T-helper 2 cell treated with Interferon-gamma antibody and Interleukin-4, amounts not matched to agents 100 ng/mL and 5 ng/mL, for 36 hours (primary cell): ENCODE results near the gene TRAF3. TPM values are rescaled to one million over a fixed set of nuclear protein-coding genes. Genes with fewer than 3 reads are reported as not detected.

Experiments used
- intact Hi-C: fragments of 100-400 bp; cut with micrococcal nuclease; formaldehyde crosslinking; loops from one replicate; pipeline ENCODE4 v1.15.1; 2023
- total RNA-seq: library from RNA; stranded (reverse); gene quantifications from 2 replicates; pipeline ENCODE4 v1.2.3, GENCODE V29; 2022

TRAF3 gene
- total RNA-seq, 1 donor from 2014 or later: 42.4 TPM

DNA sequence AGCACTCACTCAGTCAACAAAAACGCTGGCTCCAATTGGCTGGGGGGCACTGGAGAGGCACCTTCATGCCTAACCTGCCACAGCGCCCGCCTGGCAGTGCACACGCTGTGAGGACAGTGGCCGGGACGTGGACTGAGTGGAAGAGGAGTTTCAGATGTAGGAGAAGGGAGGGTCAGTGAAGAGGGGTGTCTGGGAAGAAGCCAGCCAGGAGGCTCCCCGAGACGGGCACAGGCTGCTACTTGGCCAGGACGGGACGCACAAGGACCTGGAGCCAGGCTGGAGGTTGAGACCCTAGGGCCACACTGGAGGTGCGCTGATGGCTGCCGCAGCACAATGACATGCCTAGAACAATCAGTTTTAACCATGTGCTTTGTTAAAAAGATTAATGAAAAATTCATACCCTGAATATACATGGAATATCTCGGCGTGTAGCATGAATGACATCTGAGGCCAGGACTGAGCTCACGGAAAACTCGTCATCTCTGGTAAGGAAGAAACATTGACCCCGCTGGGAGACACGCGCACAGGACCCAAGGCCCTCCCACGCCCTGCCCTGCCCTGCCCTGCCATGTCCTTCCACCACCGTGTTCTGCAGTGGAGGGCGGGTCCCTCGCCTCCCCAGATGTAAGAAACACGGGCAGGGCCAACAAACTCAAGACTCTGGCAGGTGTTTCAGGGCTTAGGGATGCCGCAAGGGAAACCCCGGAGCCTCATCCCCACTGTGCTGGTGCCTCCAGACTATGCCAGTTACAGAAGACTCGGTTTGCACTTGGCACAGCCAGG lies 170.3 kb downstream of the TRAF3 start:
- intact Hi-C loops: no loop called here

DNA sequence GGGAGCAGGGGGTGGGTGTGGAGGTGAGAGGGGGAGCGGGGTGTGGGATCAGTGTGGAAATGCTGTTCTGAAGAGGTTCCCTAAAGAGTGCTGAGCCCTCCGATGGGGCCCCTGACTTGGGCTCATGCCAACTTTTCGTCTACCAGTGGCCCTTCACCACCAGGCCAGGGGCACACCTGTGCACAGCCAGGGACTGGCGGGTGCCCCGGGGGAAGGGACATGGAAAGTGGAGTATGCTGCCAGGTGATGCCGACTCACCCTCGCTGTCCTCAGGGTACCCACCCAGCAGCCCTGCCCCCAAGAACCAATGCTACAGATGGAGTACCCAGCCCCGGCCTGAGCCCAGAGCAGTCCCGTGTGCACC lies 171.4 kb downstream of the TRAF3 start:
- intact Hi-C loops: no loop called here

GRCh38 chr14:102949062-102949800 lies 172.0 kb downstream of the TRAF3 start:
- intact Hi-C loops: no loop called here

GRCh38 chr14:102949801-102950451 lies 172.7 kb downstream of the TRAF3 start:
- intact Hi-C loops: no loop called here

DNA sequence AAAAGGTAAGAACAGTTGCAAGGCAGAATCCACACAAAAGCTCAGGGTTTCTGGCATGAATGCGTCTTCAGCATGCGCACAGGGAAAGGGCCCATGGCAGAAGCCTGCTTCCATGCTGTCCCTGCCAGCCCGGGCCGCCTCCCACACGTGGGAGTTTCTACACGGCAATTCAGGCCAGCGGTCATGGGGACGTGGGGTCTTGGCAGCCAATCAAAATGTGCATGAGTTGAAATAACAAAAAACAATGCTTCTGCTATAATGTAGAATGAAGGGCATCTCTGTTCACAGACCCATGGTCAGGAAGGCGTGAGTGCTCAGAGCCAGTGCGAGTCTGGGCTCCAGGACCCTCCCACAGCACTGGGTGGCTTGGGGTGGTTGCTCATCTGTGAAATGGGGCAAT lies 173.8 kb downstream of the TRAF3 start:
- intact Hi-C loops: no loop called here

DNA sequence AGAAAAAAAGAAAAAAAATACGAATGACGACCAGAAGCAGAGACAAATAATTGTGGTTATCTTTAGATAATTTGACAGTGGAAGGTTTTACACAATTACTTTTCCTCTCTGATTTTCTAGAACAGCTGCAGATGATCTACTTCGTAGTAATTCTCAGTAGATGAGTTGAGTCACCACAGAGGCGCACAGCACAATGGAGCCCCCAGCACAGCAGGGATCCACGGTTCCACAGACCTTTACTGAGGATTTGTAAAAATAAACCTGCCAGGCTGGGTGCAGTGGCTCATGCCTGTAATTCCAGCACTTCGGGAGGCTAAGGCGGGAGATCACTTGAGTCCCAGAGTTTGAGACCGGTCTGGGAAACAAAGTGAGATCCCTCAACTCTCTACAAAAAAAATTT lies 174.6 kb downstream of the TRAF3 start:
- intact Hi-C loops: no loop called here

- intact Hi-C loops: no loop called here
These were observed 175.0 kb downstream of the TRAF3 start for GRCh38 chr14:102952276-102952675.

DNA sequence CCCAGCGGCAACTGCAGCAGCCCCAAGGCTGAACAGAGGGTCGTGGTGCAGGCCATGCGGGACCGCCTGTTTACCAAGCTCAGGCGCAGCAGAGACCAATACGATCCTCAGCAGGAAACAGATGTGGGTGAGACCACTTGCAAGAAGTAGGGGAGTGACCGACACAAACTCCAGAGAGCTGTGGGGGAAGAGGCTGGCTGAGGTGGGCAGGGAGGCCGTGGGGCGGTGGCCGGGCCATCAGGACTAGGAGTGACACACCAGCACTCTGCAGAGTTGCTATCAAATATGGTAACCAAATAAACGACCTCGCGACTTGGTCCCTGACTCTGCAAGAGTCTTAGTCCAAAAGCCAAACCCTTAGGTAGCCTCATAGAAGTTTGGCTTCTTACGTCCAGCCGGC lies 175.9 kb downstream of the TRAF3 start:
- intact Hi-C loops: no loop called here

GRCh38 chr14:102954081-102954789 lies 177.0 kb downstream of the TRAF3 start:
- intact Hi-C loops: no loop called here

- intact Hi-C loops: no loop called here
These were observed 178.6 kb downstream of the TRAF3 start for GRCh38 chr14:102955636-102956408.

- intact Hi-C loops: no loop called here
These were observed 180.0 kb downstream of the TRAF3 start for GRCh38 chr14:102957222-102957621.

DNA sequence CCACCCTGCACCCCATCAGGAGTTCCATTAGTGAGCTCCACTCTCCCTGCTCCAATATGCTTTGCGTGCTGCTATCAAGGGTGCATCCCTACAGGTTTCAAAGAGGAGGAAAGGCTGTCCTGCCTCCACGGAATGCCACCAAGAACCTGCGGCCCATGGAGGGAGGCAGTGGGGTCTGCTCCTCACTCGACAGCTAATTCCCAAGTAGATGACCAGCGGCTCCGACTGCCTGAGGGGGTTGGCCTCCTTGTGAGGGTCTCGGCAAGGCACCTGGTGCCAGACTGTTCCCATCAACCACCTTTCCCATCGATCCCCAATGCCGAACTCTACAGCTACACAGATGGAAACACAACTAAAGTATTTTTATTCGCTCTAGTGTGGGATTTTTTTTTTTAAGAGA lies 181.2 kb downstream of the TRAF3 start:
- intact Hi-C loops: no loop called here

Other genes with a start within 250 kb of the TRAF3 start
- 24.3 and 25.7 TPM in 2 replicates for gene RCOR1, start 184.8 kb upstream of the TRAF3 start, total RNA-seq
- gene AMN, start 145.2 kb downstream of the TRAF3 start, total RNA-seq: 0.14 and 0.32 TPM in 2 replicates